Heart right ventricle (tissue), 16 donors: ENCODE results near the gene PTPN22. TPM values are rescaled to one million over a fixed set of nuclear protein-coding genes. Genes with fewer than 3 reads are reported as not detected.

Experiments used
- ATAC-seq, 8 donors: fragments of 200-7000 bp; cut with Tn5 transposase; one replicate each; pipeline ENCODE4 v1.9.1; 2020; ENCODE audit warnings: mild to moderate bottlenecking in 8 of 8, moderate library complexity in 8 of 8, moderate number of reproducible peaks in 1 of 8
- DNase-seq, 2 donors: peaks; one replicate each; pipeline ENCODE4 v3.0.0-alpha.2; 2020
- H3K27ac ChIP-seq, 10 donors: fragments of 200-600 bp; sonication (generic) in 2 of 10; one replicate each; pipeline versions ENCODE4 v1.5.0 to v1.8.0; 2020 to 2022; ENCODE audit warnings: mild to moderate bottlenecking in 3 of 10
- H3K27me3 ChIP-seq, 7 donors: fragments of 200-600 bp; one replicate each; pipeline ENCODE4 v1.8.0; 2021 to 2022; ENCODE audit warnings: mild to moderate bottlenecking in 2 of 7
- H3K36me3 ChIP-seq, 9 donors: fragments of 200-600 bp; sonication (generic) in 1 of 9; one replicate each; pipeline versions ENCODE4 v1.5.0 to v1.8.0; 2020 to 2022; ENCODE audit warnings: mild to moderate bottlenecking in 2 of 9
- H3K4me1 ChIP-seq, 9 donors: fragments of 200-600 bp; sonication (generic) in 1 of 9; one replicate each; pipeline versions ENCODE4 v1.5.0 to v1.8.0; 2020 to 2022; ENCODE audit warnings: mild to moderate bottlenecking in 4 of 9
- H3K4me3 ChIP-seq, 10 donors: fragments of 200-600 bp; sonication (generic) in 2 of 10; one replicate each; pipeline versions ENCODE4 v1.5.0 to v1.8.0; 2020 to 2022; ENCODE audit warnings: mild to moderate bottlenecking in 7 of 10, moderate library complexity in 2 of 10
- H3K9me3 ChIP-seq, 11 donors: fragments of 200-600 bp in 10 of 11; sonication (generic) in 2 of 11; one replicate each; pipeline versions ENCODE4 v1.5.0 to v1.8.0; 2013 to 2022; ENCODE audit warnings: mild to moderate bottlenecking in 2 of 11, control low read depth in 1 of 11, moderate library complexity in 1 of 11
- WGBS, 2 donors: extraction: QIAGEN DNeasy Blood & Tissue Kit; methylation state at CpG; one replicate each; pipeline ENCODE4 v1.1.7; 2013; ENCODE audit warnings: inconsistent platforms in 1 of 2; 5-methylcytosine and 5-hydroxymethylcytosine counted together
- intact Hi-C, 10 donors: fragments of 100-400 bp; cut with DNase I; formaldehyde crosslinking; loops; one replicate each; pipeline versions ENCODE4 v1.11.1 to v1.14.2; 2022
- polyA plus RNA-seq, 2 donors: library from polyadenylated mRNA; stranded (reverse); fragments of 200-250 nt; gene quantifications; one replicate each; pipeline ENCODE4 v1.2.3, GENCODE V29; 2013
- total RNA-seq, 10 donors: library from RNA; stranded (reverse); fragmentation: NEBNext Ultra II Directional in 3 of 10; extraction: Animal tissue kit (Norgen Biotek cat#: 25700) in 3 of 10; gene quantifications; one replicate each; pipeline versions ENCODE4 v1.2.1 to v1.2.4, GENCODE V29; 2021 to 2023
- TF ChIP-seq, protein P1 (sequence below), 9 donors: fragments of 200-600 bp; sonication (generic) in 2 of 9; IDR thresholded peaks; one replicate each; pipeline versions ENCODE4 v1.5.0 to v1.8.0; 2021 to 2022; ENCODE audit warnings: antibody characterized with exemption in 9 of 9, mild to moderate bottlenecking in 5 of 9, moderate library complexity in 1 of 9
- donor health status: Arrhythmogenic right ventricular cardiomyopathy.
- donor health status: ischemic (EF 13 %, LVEDD 7.1; RV severe dilation, severe dysfunction).
- donor health status: healthy with polysubstance abuse.
- donor health status: DM: no; HTN: yes; CAD: no.
- donor health status: DM: no; HTN: no; CAD: no.
- donor health status: ischemic (EF 25% LVEDD 6.9; RV normal size, moderate dysfunction).
- donor health status: ischemic (EF 25% LVEDD 5.7; RV mildly dilated, moderate dysfunction).
- donor health status: healthy.
- donor health status: DM: yes; HTN: yes; CAD: no.
- donor health status: Ischemic cardiomyopathy.
- donor health status: ischemic (EF 35%, LVEDD 5.7; RV mildly dilated, moderate dysfunction).
- donor health status: nonischemic (EF 11% LVEDD 7.7; RV severe dilation, severe dysfunction).
- donor health status: DM: yes; HTN: yes; CAD: no.
- donor health status: PGD.
- donor health status: ischemic (EF 29% LVEDD 5.4; RV normal size, mild dysfunction).
- donor health status: nonischemic (EF 23%, LVEDD 6.1; RV moderate dilation, normal function).

Gene PTPN22
- total and polyA plus RNA-seq, 12 donors: 0.13 to 3.3 (median 0.54) TPM

DNA sequence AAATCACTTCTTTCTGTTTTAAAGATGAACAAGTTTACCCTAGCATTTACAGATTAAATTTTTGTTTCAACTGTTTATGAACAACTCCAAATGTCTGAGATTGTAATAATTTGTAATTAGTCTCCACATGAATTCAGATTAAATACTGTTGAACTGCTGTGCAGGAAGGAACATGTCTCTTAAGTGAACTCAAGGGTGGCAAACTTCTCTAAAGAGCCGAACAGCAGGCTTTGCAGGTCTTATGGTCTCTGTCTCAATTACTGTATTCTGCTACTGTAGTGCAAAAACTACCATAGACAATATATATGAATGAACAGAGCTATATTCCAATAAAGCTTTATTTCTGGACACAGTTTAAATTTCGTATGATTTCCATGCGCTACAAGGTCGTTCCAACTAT, 65.9 kb downstream of the PTPN22 start:
- peak overlapping the region in 3 of 10 donors; percentile 45 to 62 (median 61) for H3K27ac ChIP-seq
- no peak for DNase-seq
- intact Hi-C loops: no loop called here
- H3K27me3 ChIP-seq: no peaks in the 10 kb centered on the region
- H3K4me3 ChIP-seq: no peak overlapping the region
- H3K4me1 ChIP-seq: peaks cover 3 to 71% (median 58%) of the 10 kb centered on the region in 9 donors
- no peaks in the 10 kb centered on the region for H3K9me3 ChIP-seq
- no peaks in the 10 kb centered on the region for H3K36me3 ChIP-seq
- 91 to 92% methylated on average over 4 of the region's 4 CpGs for WGBS, 2 donors
- TF ChIP-seq, protein P1, sequence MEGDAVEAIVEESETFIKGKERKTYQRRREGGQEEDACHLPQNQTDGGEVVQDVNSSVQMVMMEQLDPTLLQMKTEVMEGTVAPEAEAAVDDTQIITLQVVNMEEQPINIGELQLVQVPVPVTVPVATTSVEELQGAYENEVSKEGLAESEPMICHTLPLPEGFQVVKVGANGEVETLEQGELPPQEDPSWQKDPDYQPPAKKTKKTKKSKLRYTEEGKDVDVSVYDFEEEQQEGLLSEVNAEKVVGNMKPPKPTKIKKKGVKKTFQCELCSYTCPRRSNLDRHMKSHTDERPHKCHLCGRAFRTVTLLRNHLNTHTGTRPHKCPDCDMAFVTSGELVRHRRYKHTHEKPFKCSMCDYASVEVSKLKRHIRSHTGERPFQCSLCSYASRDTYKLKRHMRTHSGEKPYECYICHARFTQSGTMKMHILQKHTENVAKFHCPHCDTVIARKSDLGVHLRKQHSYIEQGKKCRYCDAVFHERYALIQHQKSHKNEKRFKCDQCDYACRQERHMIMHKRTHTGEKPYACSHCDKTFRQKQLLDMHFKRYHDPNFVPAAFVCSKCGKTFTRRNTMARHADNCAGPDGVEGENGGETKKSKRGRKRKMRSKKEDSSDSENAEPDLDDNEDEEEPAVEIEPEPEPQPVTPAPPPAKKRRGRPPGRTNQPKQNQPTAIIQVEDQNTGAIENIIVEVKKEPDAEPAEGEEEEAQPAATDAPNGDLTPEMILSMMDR (IDR thresholded peaks at IDR 0.05): no peak
- no peak for ATAC-seq

DNA sequence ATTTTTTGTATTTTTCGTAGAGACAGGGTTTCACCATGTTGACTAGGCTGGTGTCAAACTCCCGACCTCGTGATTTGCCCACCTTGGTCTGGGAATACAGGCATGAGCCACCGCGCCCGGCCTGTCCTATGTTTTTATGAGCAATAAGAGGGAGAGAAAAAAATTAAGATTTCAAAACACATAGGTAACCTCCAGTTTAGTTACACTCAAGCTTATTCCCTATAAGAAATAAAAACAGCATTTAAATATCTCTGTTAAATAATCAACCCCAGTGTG, 66.3 kb downstream of the PTPN22 start:
- TF ChIP-seq, protein P1 (IDR thresholded peaks at IDR 0.05): no peak
- Histone ChIP-seq H3K36me3 (no peaks in the 10 kb centered on the region), H3K9me3 (no peaks in the 10 kb centered on the region), H3K27ac (peak overlapping the region in 7 of 10 donors; percentile 6 to 64 (median 60)), H3K4me1 (peaks cover 3 to 71% (median 58%) of the 10 kb centered on the region in 9 donors), H3K27me3 (no peaks in the 10 kb centered on the region), H3K4me3 (no peak overlapping the region)
- ATAC-seq (peak in 1 of 8 donors; percentile 16), DNase-seq (no peak)
- intact Hi-C loops: no loop called here
- WGBS, 2 donors: 94 to 95% methylated on average over 6 of the region's 6 CpGs

DNA sequence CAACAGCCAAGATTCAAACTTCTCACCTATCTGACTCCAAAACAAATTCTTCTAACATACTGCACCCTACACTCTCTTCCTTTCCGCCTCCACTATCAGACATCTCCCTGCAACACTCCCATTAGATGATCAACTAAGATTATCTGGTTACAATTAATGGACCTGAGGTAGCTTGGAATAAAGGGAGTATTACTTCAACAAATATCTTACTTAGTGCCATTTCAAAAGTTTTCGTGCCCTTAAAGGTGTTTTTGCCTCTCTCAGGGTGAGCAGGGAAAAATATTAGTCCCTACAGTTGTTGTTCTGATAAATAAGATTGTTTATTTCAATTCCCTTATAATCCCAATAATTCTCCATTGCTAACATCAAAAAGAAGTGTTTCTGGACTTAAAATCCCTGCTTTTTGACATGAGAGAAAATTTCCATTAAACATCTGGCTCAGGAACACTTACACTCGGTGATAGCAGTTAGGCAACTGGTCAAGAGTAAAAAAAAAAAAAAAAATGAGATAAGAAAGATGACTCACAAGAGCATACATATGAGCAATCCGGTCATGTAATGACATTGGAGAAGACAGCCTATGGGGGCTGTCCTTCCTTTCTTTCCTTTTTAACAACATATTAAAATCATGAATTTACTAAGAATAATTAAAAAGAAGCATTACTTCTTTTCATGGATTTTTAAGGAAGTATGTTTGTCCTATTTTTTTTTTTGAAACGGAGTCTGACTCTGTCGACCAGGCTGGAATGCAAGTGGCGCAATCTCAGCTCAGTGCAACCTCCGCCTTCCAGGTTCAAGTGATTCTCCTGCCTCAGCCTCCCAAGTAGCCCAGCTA, 66.9 kb downstream of the PTPN22 start:
- TF ChIP-seq, protein P1 (IDR thresholded peaks at IDR 0.05): no peak
- peak; percentile 54 to 96 (median 83) for ATAC-seq
- intact Hi-C loops: no loop called here
- H3K4me1 ChIP-seq: peaks cover 3 to 68% (median 55%) of the 10 kb centered on the region in 9 donors
- no peaks in the 10 kb centered on the region for H3K36me3 ChIP-seq
- DNase-seq: no peak
- no peak overlapping the region for H3K4me3 ChIP-seq
- H3K27ac ChIP-seq: peak overlapping the region in 8 of 10 donors; percentile 6 to 64 (median 56)
- no peaks in the 10 kb centered on the region for H3K9me3 ChIP-seq
- 54 to 55% methylated on average over 8 of the region's 8 CpGs for WGBS, 2 donors
- H3K27me3 ChIP-seq: no peaks in the 10 kb centered on the region

DNA sequence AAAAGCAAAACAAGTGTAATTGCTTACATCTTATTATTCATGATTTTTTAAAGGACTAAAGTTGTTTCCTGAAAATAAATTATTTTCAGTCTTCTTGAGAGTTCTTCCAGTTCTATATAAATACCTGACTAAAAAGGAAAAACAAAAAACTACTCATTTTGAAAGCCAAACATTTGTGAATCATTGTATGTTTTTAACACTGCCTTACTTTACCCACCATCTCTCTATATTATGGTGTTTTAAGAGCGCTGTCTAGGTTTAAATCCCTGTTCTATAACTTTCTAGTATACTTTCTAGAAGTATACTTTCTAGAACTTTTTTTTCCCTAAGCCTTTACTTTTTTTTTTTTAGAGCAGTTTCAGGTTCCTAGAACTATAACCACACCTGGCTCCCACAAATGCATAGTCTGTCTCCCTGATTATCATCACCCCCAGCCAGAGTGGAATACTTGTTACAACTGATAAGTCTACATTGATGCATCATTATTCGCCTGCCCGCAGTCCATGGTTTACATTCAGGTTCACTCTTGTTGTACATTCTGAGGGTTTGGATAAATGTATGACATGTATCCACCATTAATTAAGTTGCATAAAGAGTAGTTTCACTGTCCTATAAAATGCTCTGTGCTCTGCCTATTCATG, 69.0 kb downstream of the PTPN22 start:
- TF ChIP-seq, protein P1 (IDR thresholded peaks at IDR 0.05): no peak
- H3K9me3 ChIP-seq: no peaks in the 10 kb centered on the region
- intact Hi-C loops: no loop called here
- WGBS, 2 donors: 95 to 98% methylated on average over 3 of the region's 3 CpGs
- H3K27me3 ChIP-seq: no peaks in the 10 kb centered on the region
- peaks cover 0 to 5% (median 3%) of the 10 kb centered on the region in 9 donors for H3K36me3 ChIP-seq
- ATAC-seq (no peak), DNase-seq (no peak)
- no peak overlapping the region for H3K27ac ChIP-seq
- no peak overlapping the region for H3K4me3 ChIP-seq
- peaks cover 3 to 74% (median 43%) of the 10 kb centered on the region in 9 donors for H3K4me1 ChIP-seq
